Mucosa of gallbladder (tissue), 1 donor: ENCODE results near the gene PHLDB2. TPM values are rescaled to one million over a fixed set of nuclear protein-coding genes. Genes with fewer than 3 reads are reported as not detected.
"Not testable (repeated sequence)": the region's sequence is repeated elsewhere in the genome, so short reads cannot be mapped to it uniquely, and the experiment has no call there.

ENCODE experiments used
- DNase-seq: peaks from one replicate; pipeline ENCODE4 v3.0.0-alpha.2; 2020; ENCODE audit warnings: low spot score
- total RNA-seq: library from RNA; stranded (reverse); gene quantifications from one replicate; pipeline ENCODE4 v1.2.1, GENCODE V29; 2021
- donor health status: DM: no; HTN: no; CAD: no.

PHLDB2 gene
- total RNA-seq, result 36.4 TPM

GRCh38 chr3:111859061-111859973 is at the start of gene PHLDB2:
TSS of gene PHLDB2 (plus strand) at chr3:111859265. CDS start at chr3:111884078, 24,813 bp downstream.
- DNase-seq, result peak; percentile 59

- no peak for DNase-seq
Observed at GRCh38 chr3:111810909-111811308, 48.2 kb upstream of the PHLDB2 start.

GRCh38 chr3:111811811-111812210 is 47.3 kb upstream of the PHLDB2 start:
- no peak for DNase-seq

- DNase-seq, result no peak
Observed at GRCh38 chr3:111812701-111813100, 46.4 kb upstream of the PHLDB2 start.

- DNase-seq, result no peak
Observed at GRCh38 chr3:111813441-111813840, 45.6 kb upstream of the PHLDB2 start.

GRCh38 chr3:111813979-111814378 is 45.1 kb upstream of the PHLDB2 start:
- no peak for DNase-seq

- not testable (repeated sequence) for DNase-seq
Observed at GRCh38 chr3:111816771-111817170, 42.3 kb upstream of the PHLDB2 start.

GRCh38 chr3:111819927-111820326 is 39.1 kb upstream of the PHLDB2 start:
- DNase-seq, result no peak

GRCh38 chr3:111820651-111821050 is 38.4 kb upstream of the PHLDB2 start:
- DNase-seq, result no peak

- DNase-seq, result no peak
Observed at GRCh38 chr3:111821891-111822290, 37.2 kb upstream of the PHLDB2 start.

- DNase-seq, result no peak
Observed at GRCh38 chr3:111822804-111823203, 36.3 kb upstream of the PHLDB2 start.

- no peak for DNase-seq
Observed at GRCh38 chr3:111823341-111823855, 35.7 kb upstream of the PHLDB2 start.

- no peak for DNase-seq
Observed at GRCh38 chr3:111824351-111824750, 34.7 kb upstream of the PHLDB2 start.

- DNase-seq, result no peak
Observed at GRCh38 chr3:111827871-111828270, 31.2 kb upstream of the PHLDB2 start.

GRCh38 chr3:111828530-111828929 is 30.5 kb upstream of the PHLDB2 start:
- no peak for DNase-seq

- no peak for DNase-seq
Observed at GRCh38 chr3:111829023-111829422, 30.0 kb upstream of the PHLDB2 start.

- no peak for DNase-seq
Observed at GRCh38 chr3:111831840-111832239, 27.2 kb upstream of the PHLDB2 start.

- DNase-seq, result no peak
Observed at GRCh38 chr3:111837112-111837511, 22.0 kb upstream of the PHLDB2 start.

- no peak for DNase-seq
Observed at GRCh38 chr3:111838133-111838532, 20.9 kb upstream of the PHLDB2 start.

- DNase-seq, result no peak
Observed at GRCh38 chr3:111846039-111846438, 13.0 kb upstream of the PHLDB2 start.

- DNase-seq, result no peak
Observed at GRCh38 chr3:111846717-111847116, 12.3 kb upstream of the PHLDB2 start.

- DNase-seq, result no peak
Observed at GRCh38 chr3:111848283-111848682, 10.8 kb upstream of the PHLDB2 start.

GRCh38 chr3:111848778-111849177 is 10.3 kb upstream of the PHLDB2 start:
- DNase-seq, result no peak
